GM12874 (cell line): Measurements from ENCODE around the gene CXCL17.

Experiments used
- CTCF ChIP-seq: IDR thresholded peaks from 2 replicates; pipeline ENCODE4 v1.5.1; 2011; ENCODE audit warnings: low read depth, mild to moderate bottlenecking, control low read depth, low read length, moderate library complexity; ENCODE audit not compliant: insufficient read depth

The CXCL17 gene

GRCh38 chr19:42469311-42470235, 26.8 kb upstream of the CXCL17 start:
- no peak for TF ChIP-seq CTCF

- no peak for TF ChIP-seq CTCF
Observed at GRCh38 chr19:42468273-42468796, 25.6 kb upstream of the CXCL17 start.

DNA sequence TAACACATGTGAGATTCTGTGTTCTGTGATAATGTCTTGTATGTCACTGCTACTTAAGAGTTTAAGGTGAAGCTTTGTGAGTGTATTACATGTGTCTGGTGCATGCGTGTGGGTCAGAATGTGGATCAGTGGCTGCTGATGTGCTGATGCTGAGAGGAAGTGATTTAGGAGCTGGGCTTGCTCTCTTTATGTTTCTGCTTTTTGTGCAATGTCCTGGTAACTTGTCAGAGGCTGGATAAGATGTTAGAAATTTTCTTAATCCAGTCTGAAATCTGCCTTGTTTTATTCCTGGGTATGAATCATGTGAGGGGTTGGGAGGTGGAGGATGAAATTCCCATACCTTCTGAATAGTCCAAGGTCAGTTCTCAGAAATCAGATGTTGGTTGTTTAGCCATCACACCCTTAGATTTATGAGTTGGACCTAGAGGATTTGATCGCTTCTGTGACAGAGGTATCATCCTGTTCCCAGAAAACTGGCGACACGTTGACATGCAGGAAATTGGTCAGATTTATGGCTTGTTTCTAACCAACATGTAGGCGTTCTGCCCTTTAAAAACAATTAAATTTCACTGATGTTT, 24.5 kb upstream of the CXCL17 start:
- no peak for TF ChIP-seq CTCF

DNA sequence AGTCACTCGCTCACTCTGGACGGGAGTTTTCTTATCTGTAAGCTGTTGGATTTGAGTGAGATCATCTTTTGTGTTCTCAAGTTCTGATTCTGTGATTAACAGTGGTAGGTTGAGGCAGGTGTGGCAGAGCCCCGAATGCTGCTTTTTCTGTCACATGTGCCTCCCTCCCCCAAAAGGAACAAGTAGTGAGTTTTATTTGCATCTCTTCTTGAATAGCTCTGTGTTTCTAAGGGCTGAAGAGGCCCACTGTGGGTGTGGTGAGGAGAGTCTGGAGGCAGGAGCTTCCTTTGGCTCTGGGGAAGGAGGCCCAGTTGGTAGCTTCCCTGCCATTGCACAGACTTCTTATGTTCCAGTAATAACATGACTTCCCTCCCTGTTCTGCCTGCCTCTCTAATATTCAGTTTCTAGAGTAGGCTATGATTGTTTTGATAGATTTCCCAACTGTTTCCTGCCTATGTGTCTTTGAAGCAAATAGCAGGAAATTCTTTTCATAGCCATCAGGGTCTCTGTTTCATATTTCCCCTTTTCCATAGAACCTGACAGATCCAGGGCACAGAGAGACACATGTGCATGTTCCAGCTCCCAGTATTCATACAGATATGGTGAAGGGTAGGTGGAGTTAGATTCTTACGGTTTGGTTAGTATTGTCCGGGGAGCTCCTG, 23.9 kb upstream of the CXCL17 start:
- TF ChIP-seq CTCF: no peak

- peak; percentile 44 for TF ChIP-seq CTCF
Observed at GRCh38 chr19:42465827-42466280, 23.1 kb upstream of the CXCL17 start.

- TF ChIP-seq CTCF: no peak
Observed at GRCh38 chr19:42461700-42462324, 19.1 kb upstream of the CXCL17 start.
